ENCODE results near the gene CASK.
"Not testable (repeated sequence)": the region's sequence is repeated elsewhere in the genome, so short reads cannot be mapped to it uniquely, and the experiment has no call there.

Gene CASK

DNA sequence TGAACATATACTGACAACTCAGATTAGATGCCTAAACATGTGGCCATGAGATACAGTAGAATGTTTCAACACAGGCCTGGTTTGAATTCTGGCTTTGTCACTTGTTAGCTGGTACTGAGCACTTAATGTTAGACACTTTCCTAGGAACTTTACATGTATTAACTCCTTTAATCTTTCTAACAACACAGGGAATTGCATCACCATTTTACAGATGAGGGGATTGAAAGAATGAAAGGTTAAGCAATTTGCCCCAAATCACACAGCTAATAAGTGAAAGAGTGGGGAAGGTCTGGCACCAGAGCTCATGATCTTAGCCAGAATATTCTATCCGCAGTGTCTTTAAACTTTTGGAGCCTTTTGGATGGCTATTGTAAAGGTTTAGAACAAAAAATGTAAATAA, 380.3 kb downstream of the CASK start:
- no peak for DNase-seq

DNA sequence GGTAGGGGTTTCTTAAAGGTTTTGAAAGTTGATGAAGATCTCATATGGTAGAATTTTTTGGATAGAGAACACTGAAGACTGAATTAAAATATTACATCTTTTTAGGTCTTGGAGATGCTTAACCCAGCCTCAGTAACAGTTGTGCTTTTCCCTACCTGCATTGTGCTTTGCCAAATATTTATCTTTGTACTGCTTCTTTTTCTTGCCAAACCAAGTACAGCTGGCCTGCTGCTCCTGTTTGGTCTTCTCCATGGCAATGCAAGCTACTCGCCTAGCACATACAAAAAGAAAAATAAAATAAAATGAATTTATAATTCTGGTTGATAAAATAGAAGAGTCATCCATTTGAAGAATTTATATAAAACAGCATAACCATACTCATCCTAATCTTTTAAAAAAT, 380.8 kb downstream of the CASK start:
- no peak for DNase-seq

DNA sequence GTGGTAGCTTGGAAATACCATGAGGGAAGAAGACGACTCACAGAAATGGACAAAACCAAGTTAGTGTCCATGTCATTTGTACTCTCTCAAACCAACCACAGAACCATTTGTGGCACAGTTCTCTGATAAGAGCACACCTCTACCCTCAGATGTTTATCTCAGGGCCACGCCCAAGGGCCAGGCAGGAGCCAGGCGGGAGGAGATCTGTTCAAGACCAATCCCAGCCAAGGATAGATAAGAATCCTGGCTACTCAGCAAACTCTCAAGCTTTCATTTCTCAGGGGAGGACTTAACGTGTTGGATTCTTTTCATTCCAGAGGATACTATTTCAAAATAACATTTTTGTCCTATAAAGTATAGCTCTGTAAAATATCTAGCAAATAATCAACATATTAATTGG, 381.2 kb downstream of the CASK start:
- DNase-seq = no peak

DNA sequence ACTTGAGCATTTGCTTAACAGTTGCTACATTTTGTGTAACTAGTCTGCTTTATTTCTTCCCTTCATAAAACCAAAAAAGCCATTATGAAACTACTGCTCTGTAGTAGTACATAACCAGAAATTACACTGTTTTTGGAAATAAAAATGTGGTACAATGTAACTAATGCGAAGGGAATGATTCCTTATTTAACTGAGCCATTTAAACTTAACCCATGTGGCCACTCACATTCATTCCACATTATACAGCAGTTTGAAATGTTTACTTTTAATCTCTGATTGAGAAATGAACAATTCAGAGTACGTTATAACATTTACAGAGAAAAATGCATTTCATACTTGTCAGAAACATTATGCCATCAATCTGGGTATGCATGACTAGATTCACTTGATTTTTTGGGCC, 382.0 kb downstream of the CASK start:
- DNase-seq = no peak

DNA sequence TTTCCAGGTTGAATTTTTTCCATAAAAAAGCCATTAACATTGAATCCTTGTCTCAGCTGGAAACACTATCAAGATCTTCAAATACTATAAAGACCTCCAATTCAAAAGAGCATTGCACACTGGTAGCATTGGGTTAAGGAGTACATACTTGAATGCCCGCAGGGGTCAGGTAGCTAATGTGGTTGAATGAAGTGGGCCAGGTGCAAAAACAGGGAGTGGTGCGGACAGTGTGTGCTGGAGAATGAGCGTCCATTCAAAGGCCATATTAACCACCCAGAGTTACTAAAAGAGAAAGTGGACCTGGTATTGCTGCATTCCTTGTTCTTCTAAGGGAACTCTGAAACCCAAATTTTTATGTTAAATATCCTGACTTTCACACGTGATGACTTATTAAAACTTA, 384.6 kb downstream of the CASK start:
- no peak for DNase-seq

DNA sequence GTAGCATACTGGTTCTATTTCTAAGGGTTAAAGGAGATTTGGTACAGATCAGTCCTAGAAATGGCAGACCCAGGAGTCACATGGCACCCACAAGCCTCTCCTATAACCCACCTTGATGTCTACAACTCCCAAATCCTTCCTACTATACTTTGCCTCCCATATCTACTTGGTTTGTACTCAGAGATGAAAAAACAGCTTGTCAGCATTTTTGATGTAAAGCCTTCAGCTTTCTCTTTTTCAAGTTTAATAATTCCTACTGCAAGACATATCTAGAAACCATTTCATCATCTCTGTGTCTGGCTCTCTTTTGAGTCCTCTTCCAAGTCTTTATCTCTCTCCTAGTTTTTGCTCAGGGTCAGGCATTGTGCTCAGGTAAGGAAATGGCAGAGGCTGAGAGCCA, 393.3 kb downstream of the CASK start:
- DNase-seq = no peak

DNA sequence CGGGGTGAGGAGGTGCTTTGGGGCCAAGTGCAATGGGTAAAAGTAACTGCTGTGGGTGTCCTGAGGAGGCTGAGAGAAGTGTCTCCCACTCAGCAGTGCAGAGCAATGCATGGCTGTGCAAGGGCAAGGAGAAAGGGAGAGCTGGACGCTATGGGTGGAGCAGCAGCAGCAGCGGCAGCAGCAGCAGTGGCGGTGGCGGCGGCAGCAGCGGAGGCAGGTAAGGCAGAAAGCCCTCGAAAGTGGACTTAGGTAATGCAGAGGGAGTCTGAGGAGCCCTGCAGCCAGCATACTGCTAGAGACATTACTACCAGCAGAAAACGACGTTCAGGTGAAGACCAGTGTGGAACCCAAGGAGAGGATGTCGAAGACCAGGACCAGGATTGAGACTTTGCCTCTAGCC, 394.1 kb downstream of the CASK start:
- DNase-seq = no peak

DNA sequence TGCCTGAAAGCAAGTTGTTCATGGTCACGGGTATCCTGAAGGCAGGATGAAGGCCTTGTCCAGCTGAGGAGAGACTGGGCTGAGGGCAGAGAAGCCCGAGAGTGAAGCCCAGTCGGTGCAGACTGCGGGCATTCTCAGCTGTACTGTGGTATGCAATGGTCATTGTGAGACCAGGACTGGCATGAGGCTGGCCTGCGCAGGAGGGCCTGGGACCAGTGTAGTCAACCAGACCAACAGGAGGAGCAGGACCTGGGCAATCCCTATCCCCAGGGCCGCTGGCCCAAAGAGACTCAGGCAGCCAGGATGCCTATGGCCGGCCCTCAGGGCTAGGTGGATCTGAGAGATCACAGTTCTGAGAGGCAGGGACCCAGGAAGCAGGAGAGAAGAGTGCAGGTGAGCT, 394.6 kb downstream of the CASK start:
- DNase-seq = no peak

DNA sequence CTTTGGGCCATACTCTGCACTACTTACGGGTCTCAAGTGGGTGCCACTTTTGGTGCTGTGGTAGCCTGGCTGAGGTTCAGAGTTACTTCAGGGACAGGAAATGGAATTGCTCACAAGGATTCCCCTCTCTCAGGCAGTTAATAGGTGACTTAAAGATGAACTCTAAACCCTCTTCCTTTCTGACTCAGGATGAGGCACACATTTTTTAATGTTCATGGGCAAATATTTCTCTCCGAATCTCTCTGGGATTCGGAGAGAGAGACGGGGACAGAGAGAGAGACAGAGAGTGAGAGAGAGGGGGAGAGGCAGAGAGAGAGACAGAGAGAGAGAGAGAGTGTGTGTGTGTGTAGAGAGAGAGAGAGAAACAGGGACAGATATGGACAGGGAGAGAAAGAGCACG, 396.4 kb downstream of the CASK start:
- no peak for DNase-seq

DNA sequence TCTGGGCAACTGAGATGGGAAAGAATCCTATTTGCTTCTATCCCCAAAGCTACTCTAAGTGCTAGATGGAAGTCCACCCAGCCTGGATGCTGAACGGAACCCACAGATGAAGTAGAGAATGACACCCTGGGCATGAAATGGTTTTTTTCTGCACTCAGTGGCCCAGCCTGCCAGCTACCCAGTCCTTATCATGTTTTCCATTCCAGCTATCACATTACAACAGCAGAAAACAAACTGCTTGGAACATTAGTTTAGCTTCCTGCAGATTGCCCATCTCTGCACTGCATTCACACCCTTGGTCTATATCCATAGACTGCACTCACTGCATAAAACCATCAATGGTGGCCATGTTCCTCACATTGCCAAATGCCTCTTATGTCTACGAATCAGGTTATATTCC, 397.1 kb downstream of the CASK start:
- DNase-seq = no peak

DNA sequence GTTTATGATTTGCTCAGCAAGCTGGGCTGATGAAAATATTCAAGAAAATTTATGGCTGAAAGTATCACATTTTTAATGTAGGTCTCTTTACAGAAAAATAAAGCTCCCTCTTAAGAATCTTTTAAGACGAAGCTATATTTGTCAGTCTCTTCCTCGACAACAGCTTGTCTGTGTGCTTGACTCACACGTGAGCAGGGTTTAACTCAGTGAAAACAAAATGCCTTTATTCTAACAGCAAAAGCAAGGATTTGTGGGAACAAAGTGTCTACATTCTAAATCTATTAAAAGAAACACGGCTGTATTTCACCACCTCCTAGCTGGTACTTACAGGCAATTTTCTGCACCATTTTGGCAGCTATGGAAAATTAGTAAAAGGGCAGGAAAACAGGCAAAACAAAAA, 400.7 kb downstream of the CASK start:
- DNase-seq = no peak

DNA sequence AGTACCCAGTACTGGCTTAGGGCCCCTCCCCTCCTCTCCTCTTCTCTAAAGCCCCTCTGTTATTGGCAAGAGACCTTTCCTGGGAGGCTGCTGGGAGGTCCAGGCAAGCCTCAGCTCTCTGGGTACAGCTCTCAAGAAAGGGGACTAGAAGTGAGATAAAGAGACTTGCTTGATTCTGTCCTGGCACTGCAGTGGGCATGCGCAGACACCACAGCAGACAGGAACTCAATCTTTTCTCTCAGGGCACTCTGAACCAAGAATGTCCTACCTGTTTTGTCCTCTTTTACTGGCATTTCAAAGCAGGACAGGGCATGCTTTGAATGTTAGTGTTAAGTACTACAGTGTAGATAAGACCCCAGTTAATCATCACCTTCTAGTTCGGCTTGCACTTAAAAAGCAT, 401.3 kb downstream of the CASK start:
- DNase-seq = no peak

DNA sequence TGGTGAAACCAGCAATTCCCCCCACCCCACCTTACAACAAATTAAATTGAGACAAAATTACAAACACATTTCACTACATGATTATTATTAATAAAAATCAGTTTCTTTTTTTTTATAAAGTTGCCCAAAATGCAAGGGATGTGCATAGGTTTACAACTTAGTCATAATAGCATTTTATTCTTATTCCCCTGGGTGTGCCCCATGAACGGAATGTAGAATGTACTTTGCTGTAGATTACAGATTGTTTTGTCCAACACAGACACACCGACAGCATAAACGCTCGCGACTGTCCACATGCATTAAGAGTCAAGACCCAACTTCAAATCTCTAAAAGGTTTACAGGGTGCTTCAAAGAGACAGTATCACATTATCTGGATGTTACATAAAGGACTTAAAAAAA, 403.9 kb downstream of the CASK start:
- DNase-seq = no peak

DNA sequence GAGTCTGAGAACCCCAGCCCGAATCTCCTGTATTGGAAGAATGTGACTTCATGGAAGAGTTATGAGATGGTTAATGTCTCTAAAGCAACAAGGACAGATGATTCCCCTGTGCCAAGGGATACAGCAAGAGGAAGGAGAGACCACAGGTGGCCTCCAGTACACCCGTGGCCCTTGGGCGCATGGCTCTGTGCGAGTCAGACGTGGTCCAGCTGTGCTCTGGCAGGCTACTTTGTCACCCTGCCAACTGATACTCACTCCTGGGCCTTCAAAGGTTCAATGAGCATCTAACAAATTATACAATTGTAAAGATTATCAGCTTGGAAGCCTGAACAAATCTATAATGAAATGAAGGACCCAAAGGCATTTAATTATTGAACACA, 404.5 kb downstream of the CASK start:
- no peak for DNase-seq

DNA sequence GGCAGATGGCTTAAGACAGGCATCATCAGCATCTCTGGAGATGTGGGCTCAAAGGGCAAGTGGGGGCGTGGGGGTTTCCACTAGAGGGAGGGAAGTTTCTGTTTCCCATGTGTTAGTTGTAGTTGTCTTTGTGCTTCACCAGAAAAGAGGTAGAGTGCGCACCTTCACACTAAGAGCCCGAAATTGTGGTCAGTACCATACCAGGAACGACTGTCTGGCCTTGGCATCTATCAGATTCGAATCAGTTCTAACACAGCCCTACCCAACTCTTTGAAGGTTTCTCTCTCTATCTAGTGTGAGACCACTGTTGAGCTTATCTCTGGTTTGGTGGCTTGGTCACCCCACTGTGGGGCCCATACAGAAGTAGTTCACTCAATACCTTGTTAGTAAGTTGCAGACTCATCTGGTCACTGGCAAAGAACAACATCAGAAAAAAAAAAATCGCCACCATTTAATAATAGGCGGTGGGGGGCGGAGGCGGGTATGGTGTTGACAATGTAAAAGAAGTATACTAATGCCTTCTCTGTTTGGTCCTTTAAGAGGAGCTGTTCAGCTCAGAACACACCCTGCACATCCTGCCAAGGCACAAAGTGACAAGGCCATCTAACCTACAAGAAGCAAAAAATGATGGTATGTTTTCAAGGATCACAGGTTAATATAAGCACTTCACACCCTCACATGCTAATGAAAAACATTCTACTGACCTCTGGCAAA, 405.1 kb downstream of the CASK start:
- DNase-seq = no peak

DNA sequence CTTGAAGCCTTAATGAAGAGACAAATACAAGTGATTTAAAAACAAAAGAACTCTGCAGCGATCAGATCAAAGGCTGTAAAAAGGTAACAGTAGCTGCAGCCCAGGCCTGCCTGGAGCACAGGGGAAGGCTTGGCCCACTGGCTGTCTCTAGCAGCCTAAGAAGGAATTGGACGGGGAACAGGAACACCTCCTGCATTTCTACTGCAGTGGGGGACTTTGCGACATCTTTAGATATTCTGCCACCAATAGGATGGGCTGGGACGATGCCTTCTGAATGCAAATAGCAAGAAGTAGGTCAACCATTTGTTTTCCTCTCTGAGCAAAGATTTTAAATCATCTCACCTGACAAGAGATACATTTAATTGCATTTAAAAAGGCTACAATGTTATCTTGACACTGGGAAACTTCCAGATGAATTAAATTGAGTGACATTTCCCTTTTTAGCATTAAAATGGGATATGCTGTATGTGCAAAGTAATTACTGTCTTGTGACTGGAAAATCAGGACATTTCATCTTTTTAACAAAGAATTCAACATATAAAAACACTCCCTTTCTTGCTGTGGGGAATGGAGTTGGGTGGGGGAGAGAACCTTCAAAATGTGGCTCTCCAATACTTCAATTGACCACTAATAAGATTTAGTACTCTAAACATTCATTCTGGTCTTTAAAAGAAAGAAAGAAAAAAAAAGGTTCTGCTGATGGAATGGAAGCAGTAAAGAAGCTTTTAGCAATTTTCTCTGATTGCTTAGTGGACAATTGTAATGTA, 406.2 kb downstream of the CASK start:
- DNase-seq = no peak

DNA sequence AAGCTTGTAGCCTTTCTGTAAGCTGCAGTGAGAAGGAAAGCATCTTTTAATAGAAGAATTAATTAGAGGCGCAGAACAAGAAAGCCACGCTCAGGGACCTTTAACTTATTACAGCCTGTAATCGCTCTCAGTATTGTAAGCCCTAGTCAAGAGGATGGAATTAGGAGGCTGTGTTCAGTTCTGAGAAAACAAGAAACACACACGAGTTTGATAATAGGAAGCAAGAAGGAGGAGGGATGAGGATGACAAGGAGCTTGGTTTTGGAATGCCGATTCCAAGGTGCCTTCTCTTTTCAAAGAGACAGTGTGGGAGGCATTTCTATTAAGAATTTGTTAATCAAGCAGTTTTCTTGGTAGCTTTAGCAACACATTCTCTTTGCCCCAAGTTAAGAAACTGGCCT, 406.9 kb downstream of the CASK start:
- DNase-seq = no peak

DNA sequence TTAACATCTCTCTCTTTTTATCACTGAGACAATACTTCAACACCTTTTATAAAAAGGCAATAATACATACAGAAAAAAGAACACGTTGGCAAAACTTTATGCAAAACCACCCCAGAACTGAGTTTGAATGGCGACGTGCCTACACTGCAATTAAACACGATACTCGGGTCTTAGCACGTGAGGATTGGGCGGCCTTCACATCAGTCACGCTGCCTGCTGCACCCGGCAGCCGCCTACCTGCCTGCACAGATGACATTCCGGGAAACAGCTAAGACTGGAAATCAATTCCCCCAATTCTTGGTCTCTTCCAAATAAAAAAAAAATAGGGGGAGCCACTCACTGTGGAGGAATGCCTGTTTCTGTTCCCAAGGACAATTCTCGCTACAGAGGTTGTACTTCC, 408.0 kb downstream of the CASK start:
- DNase-seq = no peak

DNA sequence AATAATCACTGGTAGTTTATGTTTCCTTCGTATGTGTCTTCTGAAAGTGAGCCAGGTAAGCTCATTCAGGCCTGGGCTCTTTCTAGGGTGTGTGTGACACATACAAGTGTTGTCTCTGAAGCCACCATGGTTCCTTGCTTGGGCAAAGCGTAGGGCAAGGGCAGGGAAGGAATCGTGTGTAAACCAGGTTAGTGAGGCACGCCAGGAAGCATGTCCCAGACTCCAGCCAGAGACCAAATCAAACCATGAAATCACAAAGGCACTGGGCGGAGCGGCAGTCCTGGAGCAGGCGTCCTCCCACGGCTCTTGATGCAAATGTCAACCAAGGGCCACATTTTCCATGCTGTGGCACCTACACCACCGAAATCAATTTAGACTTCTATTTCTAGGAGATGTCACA, 409.2 kb downstream of the CASK start:
- no peak for DNase-seq

DNA sequence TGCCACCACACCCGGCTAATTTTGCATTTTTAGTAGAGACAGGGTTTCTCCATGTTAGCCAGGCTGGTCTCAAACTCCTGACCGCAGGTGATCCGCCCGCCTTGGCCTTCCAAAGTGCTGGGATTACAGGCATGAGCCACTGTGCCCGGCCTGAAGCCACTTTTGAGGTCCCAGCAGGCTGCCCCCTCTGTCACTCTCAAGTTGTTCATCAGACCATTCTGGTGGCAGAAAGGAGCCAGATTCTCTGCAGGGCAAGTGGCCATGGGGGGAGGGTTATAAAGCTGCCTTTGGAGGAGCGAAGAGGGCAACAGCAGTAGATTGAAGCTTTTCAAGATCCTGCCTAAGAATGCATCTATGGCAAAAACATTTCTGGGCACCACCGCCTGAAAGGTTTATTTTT, 410.5 kb downstream of the CASK start:
- DNase-seq = not testable (repeated sequence)

DNA sequence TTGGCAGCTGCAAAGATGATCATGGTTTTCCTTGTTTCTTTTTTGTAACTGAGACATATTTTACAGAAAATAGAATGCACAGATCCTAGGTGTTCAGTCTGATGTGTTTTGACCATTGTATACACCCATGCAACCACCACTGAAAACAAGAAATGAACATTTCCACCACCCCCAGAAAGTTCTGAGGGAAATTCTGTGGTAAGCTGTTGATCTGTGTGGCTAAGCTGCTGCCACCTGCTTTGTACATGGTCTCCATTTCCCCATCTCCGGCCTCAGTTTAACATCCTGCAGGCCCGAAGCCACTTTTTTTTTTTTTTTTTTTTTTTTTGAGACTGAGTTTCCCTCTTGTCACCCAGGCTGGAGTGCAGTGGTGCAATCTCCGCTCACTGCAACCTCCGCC, 411.0 kb downstream of the CASK start:
- no peak for DNase-seq

DNA sequence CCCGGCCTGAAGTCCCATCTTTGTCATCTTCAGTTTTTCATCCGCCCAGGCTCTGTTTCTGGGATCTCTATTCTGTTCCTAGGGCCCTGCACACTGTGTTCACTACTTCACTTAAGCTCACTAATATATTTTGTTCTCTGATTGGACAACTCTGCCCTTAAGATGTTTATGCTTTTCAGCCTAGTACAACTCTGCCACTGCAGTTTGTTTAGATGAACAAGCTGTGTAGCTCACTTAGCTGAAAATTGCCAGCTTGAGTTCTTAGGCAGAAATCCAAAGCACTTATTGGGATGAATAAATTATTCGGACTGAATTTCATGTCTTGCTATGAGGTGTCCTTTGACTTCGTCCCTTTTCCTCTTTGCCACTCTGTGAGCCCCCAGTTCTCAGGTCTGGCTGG, 415.4 kb downstream of the CASK start:
- DNase-seq = no peak

DNA sequence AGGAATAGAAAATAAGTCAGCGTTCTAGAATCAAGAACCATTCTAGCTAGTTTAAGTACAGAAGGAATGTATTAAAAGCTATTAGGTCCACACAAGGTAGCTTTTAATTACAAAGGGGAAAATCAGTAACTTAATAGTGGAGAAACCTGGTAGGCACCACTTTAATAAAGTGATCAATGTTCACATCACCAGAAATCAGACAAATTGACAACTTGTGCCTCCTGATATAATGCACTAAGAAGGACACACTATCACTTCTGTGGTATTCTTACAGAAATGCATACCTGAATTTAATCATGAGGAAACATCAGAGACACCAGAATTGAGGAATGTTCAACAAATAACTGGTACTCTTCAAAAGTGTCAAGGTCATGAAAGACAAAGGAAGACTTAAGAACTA, 421.4 kb downstream of the CASK start:
- DNase-seq = no peak

DNA sequence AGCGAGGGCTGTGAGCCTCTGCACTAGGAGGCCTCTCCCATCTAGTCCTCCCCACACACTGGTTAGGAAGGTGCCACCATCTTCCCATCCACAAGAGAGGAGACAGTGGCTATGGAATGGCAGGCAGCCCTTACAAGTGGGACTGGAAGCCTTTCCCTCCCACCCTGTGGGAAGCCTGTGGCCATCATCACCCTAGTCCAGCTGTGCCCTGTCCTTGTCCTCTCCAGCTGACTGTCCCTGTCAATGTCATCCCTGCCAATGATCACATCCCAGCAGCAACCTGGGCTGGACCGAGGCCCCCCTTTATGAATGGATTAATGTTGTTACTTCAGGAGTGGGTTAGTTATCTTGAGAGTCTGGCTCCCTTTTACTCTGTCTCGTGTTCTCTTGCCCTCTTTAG, 423.4 kb downstream of the CASK start:
- DNase-seq = no peak

DNA sequence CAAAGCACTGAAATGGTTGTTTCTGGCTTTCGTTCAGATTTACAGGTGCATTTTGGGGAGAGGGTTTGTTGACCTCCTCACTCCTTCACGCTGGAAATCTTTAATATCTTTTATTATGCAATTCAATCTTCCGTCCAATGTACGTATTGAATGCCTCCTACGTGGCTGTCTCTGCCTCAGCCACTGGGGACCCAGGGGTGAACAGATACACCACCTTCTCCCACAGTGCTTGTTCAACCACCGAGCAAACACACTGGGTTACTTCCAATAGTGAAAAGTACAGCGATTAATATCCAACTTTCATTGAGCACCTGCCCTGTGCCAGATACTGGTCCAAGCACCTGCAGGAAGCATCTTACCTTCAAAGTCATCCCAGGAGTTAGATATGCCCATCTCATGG, 424.2 kb downstream of the CASK start:
- DNase-seq = no peak

Data from NCI-H1436 (cell line).